Activated T-cell treated with anti-CD3 and anti-CD28 coated beads, Interleukin-2, amount 50 U/mL, for 1 hour (primary cell): ENCODE data around the gene SIRT1.
"Not testable (repeated sequence)": the region's sequence is repeated elsewhere in the genome, so short reads cannot be mapped to it uniquely, and the experiment has no call there.

Source experiments
- DNase-seq: peaks from one replicate; pipeline ENCODE4 v3.0.0-alpha.2; 2020

The SIRT1 gene

GRCh38 chr10:67878133-67878532 lies 6.3 kb upstream of the SIRT1 start:
- DNase-seq: no peak

GRCh38 chr10:67883710-67884312 lies 645 bp upstream of the SIRT1 start:
- no peak for DNase-seq

GRCh38 chr10:67884842-67885670 lies 600 bp downstream of the SIRT1 start:
- peak; percentile 79 for DNase-seq

GRCh38 chr10:67893637-67894036 lies 9.2 kb downstream of the SIRT1 start:
- DNase-seq: no peak

GRCh38 chr10:67903581-67903980 lies 19.1 kb downstream of the SIRT1 start:
- DNase-seq: no peak

GRCh38 chr10:67912331-67912946 lies 28.0 kb downstream of the SIRT1 start:
- DNase-seq: no peak

- DNase-seq: no peak
Measured at GRCh38 chr10:67914777-67915340, 30.4 kb downstream of the SIRT1 start.

- DNase-seq: no peak
Measured at GRCh38 chr10:67917169-67917568, 32.7 kb downstream of the SIRT1 start.

- DNase-seq: no peak
Measured at GRCh38 chr10:67917679-67918078, 33.2 kb downstream of the SIRT1 start.

- no peak for DNase-seq
Measured at GRCh38 chr10:67921065-67921464, 36.6 kb downstream of the SIRT1 start.

- no peak for DNase-seq
Measured at GRCh38 chr10:67923551-67923950, 39.1 kb downstream of the SIRT1 start.

GRCh38 chr10:67924136-67924535 lies 39.7 kb downstream of the SIRT1 start:
- no peak for DNase-seq

- no peak for DNase-seq
Measured at GRCh38 chr10:67925449-67926005, 41.1 kb downstream of the SIRT1 start.

GRCh38 chr10:67926951-67927350 lies 42.5 kb downstream of the SIRT1 start:
- DNase-seq: no peak

GRCh38 chr10:67933199-67933598 lies 48.7 kb downstream of the SIRT1 start:
- no peak for DNase-seq

GRCh38 chr10:67934336-67934735 lies 49.9 kb downstream of the SIRT1 start:
- DNase-seq: no peak

- DNase-seq: no peak
Measured at GRCh38 chr10:67935223-67935622, 50.8 kb downstream of the SIRT1 start.

GRCh38 chr10:67936416-67936815 lies 52.0 kb downstream of the SIRT1 start:
- DNase-seq: no peak

- no peak for DNase-seq
Measured at GRCh38 chr10:67943917-67944316, 59.5 kb downstream of the SIRT1 start.

- no peak for DNase-seq
Measured at GRCh38 chr10:67955614-67956013, 71.2 kb downstream of the SIRT1 start.

- no peak for DNase-seq
Measured at GRCh38 chr10:67959839-67960476, 75.5 kb downstream of the SIRT1 start.

- DNase-seq: no peak
Measured at GRCh38 chr10:67965456-67965855, 81.0 kb downstream of the SIRT1 start.

GRCh38 chr10:67966035-67966434 lies 81.6 kb downstream of the SIRT1 start:
- not testable (repeated sequence) for DNase-seq
